ENCODE results near the gene SDHAF3.

The SDHAF3 gene

DNA sequence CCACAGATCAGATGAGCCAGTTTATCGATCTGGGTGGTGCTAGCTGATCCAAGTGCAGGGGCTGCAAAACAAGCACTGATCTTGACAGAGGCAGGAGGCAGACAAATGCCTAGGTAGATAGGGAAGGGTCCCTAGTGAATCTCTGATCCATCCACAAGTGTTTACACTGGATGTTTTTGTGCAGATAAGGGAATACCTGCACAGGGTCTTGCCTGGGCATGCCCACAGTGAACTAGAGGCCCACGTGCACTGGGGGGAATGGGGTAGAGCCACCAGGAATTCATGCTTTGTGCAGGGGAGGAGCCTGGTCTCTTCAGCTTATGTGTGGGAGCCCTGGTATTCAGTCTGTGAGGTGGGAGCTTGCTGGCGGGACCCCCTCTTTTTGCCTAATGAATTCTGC is 50.3 kb downstream of the SDHAF3 start (continued):
- TF ChIP-seq, protein P1, sequence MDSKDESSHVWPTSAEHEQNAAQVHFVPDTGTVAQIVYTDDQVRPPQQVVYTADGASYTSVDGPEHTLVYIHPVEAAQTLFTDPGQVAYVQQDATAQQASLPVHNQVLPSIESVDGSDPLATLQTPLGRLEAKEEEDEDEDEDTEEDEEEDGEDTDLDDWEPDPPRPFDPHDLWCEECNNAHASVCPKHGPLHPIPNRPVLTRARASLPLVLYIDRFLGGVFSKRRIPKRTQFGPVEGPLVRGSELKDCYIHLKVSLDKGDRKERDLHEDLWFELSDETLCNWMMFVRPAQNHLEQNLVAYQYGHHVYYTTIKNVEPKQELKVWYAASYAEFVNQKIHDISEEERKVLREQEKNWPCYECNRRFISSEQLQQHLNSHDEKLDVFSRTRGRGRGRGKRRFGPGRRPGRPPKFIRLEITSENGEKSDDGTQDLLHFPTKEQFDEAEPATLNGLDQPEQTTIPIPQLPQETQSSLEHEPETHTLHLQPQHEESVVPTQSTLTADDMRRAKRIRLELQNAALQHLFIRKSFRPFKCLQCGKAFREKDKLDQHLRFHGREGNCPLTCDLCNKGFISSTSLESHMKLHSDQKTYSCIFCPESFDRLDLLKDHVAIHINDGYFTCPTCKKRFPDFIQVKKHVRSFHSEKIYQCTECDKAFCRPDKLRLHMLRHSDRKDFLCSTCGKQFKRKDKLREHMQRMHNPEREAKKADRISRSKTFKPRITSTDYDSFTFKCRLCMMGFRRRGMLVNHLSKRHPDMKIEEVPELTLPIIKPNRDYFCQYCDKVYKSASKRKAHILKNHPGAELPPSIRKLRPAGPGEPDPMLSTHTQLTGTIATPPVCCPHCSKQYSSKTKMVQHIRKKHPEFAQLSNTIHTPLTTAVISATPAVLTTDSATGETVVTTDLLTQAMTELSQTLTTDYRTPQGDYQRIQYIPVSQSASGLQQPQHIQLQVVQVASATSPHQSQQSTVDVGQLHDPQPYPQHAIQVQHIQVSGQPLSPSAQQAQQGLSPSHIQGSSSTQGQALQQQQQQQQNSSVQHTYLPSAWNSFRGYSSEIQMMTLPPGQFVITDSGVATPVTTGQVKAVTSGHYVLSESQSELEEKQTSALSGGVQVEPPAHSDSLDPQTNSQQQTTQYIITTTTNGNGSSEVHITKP (tag by site-specific recombination; IDR thresholded peaks at IDR 0.05): no peak
- TF ChIP-seq ZFP69B (tag by site-specific recombination; IDR thresholded peaks at IDR 0.05) (no peak), ZNF843 (tag by site-specific recombination; IDR thresholded peaks at IDR 0.05) (no peak)

- H3K4me3 ChIP-seq (ENCODE audit: low read depth, low read length): no peak overlapping the region
- TF ChIP-seq ZNF768 (tag by site-specific recombination; IDR thresholded peaks at IDR 0.05) (no peak), ZNF214 (tag by site-specific recombination; IDR thresholded peaks at IDR 0.05; ENCODE audit: borderline replicate concordance) (no peak), KLF17 (tag by site-specific recombination; IDR thresholded peaks at IDR 0.05) (no peak), ZNF830 (tag by site-specific recombination; IDR thresholded peaks at IDR 0.05; ENCODE audit: low read depth) (no peak), MYNN (tag by site-specific recombination; IDR thresholded peaks at IDR 0.05; ENCODE audit: borderline replicate concordance) (no peak), PBX3 (CRISPR knock-in tag; IDR thresholded peaks at IDR 0.05) (no peak), ZSCAN16 (tag by site-specific recombination; IDR thresholded peaks at IDR 0.05) (no peak), ZNF266 (tag by site-specific recombination; IDR thresholded peaks at IDR 0.05; ENCODE audit: low read depth) (no peak)
- TF ChIP-seq, protein P2, sequence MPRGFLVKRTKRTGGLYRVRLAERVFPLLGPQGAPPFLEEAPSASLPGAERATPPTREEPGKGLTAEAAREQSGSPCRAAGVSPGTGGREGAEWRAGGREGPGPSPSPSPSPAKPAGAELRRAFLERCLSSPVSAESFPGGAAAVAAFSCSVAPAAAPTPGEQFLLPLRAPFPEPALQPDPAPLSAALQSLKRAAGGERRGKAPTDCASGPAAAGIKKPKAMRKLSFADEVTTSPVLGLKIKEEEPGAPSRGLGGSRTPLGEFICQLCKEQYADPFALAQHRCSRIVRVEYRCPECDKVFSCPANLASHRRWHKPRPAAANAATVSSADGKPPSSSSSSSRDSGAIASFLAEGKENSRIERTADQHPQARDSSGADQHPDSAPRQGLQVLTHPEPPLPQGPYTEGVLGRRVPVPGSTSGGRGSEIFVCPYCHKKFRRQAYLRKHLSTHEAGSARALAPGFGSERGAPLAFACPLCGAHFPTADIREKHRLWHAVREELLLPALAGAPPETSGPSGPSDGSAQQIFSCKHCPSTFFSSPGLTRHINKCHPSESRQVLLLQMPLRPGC (tag by site-specific recombination; IDR thresholded peaks at IDR 0.05): no peak
- no peaks in the 10 kb centered on the region for H3K9me3 ChIP-seq (ENCODE audit: control insufficient read depth, insufficient read depth, low read depth, low read length)
- ChIA-PET CTCF (interaction anchor here (0.6 to 1.4 kb wide), 3 partner anchors 32 to 70 kb away, joined by 3 to 5 read pairs (median 3); no protein-coding TSS in a partner anchor), POLR2A (no interaction called here)
- H3K27ac ChIP-seq (ENCODE audit: extremely low read depth, low read depth, low read length): no peak overlapping the region
- H3K4me1 ChIP-seq (ENCODE audit: control insufficient read depth, insufficient read depth, low read length): no peaks in the 10 kb centered on the region
- H3K36me3 ChIP-seq (ENCODE audit: control insufficient read depth in 2 of 2, insufficient read depth in 1 of 2, low read length in 2 of 2): no peaks in the 10 kb centered on the region
These were observed 56.8 kb downstream of the SDHAF3 start for GRCh38 chr7:97174303-97174702.

GRCh38 chr7:97179454-97180104 is 62.1 kb downstream of the SDHAF3 start:
- no peaks in the 10 kb centered on the region for H3K4me1 ChIP-seq (ENCODE audit: control insufficient read depth, insufficient read depth, low read length)
- TF ChIP-seq ZNF174 (tag by site-specific recombination; IDR thresholded peaks at IDR 0.05) (no peak), ZNF654 (tag by site-specific recombination; IDR thresholded peaks at IDR 0.05; ENCODE audit: low read depth) (peak; percentile 60), RBAK (tag by site-specific recombination; IDR thresholded peaks at IDR 0.05) (no peak), ZNF394 (tag by site-specific recombination; IDR thresholded peaks at IDR 0.05; ENCODE audit: borderline replicate concordance) (no peak), ZNF335 (tag by site-specific recombination; conservative IDR thresholded peaks at IDR 0.05) (0 out of 2 replicates have a peak, but pooled peaks have one; percentile 15), HOXA7 (CRISPR knock-in tag; IDR thresholded peaks at IDR 0.05; ENCODE audit: borderline replicate concordance) (no peak)
- TF ChIP-seq, protein P3, sequence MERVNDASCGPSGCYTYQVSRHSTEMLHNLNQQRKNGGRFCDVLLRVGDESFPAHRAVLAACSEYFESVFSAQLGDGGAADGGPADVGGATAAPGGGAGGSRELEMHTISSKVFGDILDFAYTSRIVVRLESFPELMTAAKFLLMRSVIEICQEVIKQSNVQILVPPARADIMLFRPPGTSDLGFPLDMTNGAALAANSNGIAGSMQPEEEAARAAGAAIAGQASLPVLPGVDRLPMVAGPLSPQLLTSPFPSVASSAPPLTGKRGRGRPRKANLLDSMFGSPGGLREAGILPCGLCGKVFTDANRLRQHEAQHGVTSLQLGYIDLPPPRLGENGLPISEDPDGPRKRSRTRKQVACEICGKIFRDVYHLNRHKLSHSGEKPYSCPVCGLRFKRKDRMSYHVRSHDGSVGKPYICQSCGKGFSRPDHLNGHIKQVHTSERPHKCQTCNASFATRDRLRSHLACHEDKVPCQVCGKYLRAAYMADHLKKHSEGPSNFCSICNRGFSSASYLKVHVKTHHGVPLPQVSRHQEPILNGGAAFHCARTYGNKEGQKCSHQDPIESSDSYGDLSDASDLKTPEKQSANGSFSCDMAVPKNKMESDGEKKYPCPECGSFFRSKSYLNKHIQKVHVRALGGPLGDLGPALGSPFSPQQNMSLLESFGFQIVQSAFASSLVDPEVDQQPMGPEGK (tag by site-specific recombination; IDR thresholded peaks at IDR 0.05): 0 out of 2 replicates have a peak, but pooled peaks have one; percentile 15
- H3K9me3 ChIP-seq (ENCODE audit: control insufficient read depth, insufficient read depth, low read depth, low read length): no peaks in the 10 kb centered on the region
- POLR2A ChIA-PET: no interaction called here
- CTCF ChIA-PET: interaction anchor here (0.5 to 1.4 kb wide), 28 partner anchors 8 to 1498 kb away, joined by 3 to 8 read pairs (median 4); no protein-coding TSS in a partner anchor
- no peak overlapping the region for H3K27ac ChIP-seq (ENCODE audit: extremely low read depth, low read depth, low read length)
- no peak overlapping the region for H3K4me3 ChIP-seq (ENCODE audit: low read depth, low read length)
- peaks cover 3 to 5% of the 10 kb centered on the region in 2 experiments; a peak in 1 of 3 replicates for H3K36me3 ChIP-seq (ENCODE audit: control insufficient read depth in 2 of 2, insufficient read depth in 1 of 2, low read length in 2 of 2)

Measured in HEK293 (cell line).